HG03103 (cell line): ENCODE results near the gene CNTN5.

Experiments
- ATAC-seq: cut with Tn5 transposase; IDR thresholded peaks from one replicate; pipeline ENCODE4 v1.9.1; 2021; ENCODE audit warnings: low read depth; ENCODE audit not compliant: unreplicated experiment

Gene CNTN5

DNA sequence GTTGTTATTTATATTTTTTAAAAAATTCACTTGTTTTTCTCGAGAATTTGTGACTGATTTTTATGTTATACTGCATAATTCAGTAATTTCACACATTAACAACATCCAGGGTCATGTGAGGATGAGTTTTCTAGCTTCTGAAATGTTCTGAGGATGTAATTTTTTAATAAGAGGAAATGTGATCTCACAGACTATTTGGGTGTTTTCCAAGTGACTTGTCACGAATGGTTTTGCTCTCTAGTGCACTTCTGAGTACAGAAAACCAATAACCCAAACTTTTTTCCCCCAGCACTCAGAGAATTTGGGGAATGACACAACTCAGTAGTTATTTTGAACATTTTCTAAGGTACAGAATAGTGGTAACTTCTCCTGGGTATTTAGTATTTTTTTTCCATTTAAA is 845.2 kb downstream of the CNTN5 start:
- no peak for ATAC-seq

GRCh38 chr11:99881610-99882009 is 860.9 kb downstream of the CNTN5 start:
- ATAC-seq = no peak

DNA sequence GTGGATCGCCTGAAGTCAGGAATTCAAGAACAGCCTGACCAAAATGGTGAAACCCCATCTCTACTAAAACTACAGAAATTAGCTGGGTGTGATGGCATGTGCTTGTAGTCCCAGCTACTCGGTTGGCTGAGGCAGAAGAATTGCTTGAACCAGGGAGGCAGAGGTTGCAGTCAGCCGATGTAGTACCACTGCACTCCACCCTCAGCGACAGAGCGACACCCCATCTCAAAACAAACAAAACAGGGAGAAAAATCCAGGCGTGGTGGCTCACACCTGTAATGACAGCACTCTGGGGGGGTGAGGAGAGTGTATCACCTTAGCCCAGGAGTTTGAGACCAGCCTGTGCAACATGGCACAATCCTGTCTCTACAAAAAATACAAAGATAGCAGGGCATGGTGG is 864.0 kb downstream of the CNTN5 start:
- ATAC-seq = no peak

DNA sequence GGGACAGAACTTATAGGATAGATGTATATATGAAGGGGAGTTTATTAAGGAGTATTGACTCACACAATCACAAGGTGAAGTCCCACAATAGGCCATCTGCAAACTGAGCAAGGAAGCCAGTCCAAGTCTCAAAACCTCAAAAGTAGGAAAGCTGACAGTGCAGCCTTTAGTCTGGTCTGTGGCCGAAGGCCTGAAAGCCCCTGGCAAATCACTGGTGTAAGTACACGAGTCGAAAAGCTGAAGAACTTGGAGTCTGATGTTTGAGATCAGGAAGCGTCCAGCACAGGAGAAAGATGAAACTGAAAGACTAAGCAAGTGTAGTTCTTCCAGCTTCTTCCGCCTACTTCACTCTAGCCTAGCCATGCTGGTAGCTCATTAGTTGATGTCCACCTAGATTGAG is 866.7 kb downstream of the CNTN5 start:
- no peak for ATAC-seq

- no peak for ATAC-seq
These were observed 873.1 kb downstream of the CNTN5 start for GRCh38 chr11:99893811-99894210.

DNA sequence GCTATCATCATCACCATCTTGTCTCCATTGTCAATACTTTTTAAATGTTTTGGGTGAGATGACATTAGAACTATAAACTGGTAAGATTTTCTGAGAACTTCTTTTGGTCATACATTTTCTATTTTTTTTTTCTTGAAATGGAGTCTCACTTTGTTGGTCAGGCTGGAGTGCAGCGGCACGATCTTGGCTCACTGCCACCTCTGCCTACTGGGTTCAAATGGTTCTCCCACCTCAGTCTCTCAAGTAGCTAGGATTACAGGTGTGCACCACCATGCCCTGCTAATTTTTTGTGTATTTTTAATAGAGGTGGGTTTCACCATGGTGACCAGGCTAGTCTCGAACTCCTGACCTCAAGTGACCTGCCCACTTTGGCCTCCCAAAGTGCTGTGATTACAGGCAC is 880.4 kb downstream of the CNTN5 start:
- ATAC-seq = no peak

- ATAC-seq = no peak
These were observed 890.4 kb downstream of the CNTN5 start for GRCh38 chr11:99911116-99911515.

DNA sequence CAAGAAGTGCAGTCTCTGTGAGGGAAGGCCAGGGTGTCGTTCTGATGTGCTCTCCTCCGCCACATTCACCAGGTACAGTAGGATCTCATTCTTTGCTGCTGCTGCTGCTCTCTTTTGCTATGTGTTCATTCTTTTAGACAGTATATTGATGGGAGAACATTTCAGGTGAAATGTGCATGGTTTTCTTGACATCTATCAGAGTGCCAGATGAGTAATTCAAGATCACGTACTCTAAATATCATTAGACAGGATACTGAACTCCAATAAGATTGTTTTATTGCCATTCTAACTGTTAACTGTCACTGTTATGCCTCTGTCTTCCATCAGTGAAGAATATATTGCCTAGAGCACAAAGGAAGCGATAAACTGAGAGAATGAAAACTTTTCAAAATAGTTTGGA is 895.3 kb downstream of the CNTN5 start:
- no peak for ATAC-seq

- ATAC-seq = no peak
These were observed 898.0 kb downstream of the CNTN5 start for GRCh38 chr11:99918761-99919160.

DNA sequence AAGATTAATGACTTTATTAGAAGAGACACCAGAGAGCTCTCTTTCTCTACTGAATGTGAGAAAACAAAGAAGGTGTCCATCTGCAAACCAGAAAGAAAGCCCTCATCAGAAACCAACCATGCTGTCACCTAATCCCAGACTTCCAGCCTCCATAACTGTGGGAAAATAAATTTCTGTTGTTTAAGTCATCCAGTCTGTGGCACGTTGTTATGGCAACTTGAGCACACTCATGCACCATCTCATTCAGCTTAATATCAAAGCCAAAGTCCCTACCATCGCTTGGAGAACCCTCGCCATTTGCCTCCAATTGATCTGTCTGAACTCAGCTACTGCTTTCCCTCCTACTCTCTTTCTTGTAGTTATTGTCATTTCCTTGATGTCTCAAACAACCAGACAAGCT is 900.2 kb downstream of the CNTN5 start:
- ATAC-seq = no peak

- ATAC-seq = no peak
These were observed 905.2 kb downstream of the CNTN5 start for GRCh38 chr11:99925968-99926367.

- ATAC-seq = no peak
These were observed 911.9 kb downstream of the CNTN5 start for GRCh38 chr11:99932684-99933083.

DNA sequence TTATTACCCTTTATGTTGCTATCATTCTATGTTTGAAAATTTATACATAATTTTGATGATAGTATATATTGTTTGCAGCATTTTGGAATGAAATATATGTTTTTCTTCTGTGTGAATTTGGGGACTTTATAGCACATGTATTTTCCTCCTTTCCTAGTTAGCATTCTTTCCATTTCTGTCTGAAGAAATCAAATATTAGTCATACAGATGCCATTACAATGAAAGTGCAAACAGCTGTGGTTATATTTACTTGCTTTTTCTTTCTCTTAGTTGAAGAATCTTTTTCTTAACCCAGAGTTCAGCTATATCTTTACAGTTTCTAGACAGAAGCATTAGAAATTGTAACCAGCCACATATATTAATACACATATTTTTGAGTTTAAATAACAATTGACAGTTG is 913.3 kb downstream of the CNTN5 start:
- ATAC-seq = no peak

- ATAC-seq = no peak
These were observed 916.6 kb downstream of the CNTN5 start for GRCh38 chr11:99937330-99937729.

DNA sequence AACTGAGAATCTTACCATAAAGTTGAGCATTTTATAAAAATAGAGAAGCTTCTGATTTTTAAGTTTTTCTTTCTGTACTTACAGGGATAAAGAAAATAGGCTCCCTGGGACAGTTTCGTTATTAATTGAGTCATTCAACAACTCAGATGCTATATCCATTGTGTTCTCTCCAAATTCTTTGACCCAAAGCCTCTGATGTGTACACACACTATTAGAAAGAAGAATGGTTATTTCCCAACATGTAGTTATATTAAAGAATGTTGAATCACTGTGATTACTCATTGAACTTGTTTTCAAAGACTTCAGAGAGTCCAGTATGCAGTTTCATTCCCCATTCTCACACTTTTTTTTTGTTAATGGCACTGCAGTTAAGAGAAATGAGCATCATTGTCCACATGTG is 932.1 kb downstream of the CNTN5 start:
- no peak for ATAC-seq

DNA sequence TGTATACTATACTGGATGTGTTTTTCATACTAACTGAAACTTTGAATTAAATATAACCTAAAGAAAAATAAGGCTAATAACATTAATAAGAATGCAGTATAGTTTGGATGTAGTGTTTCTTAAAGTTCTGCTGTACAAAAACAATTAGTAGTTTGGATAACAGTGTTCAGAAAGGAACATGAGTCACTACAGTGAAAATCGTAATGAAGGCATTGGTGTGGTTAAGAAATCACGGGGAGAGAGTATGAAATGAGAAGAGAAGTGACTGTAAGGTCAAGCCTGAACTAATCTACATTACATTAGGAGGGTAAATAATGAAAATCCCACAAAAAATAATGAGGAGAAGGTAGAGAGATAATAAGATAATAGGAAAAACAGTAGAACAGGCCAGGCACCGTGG is 939.8 kb downstream of the CNTN5 start:
- ATAC-seq = no peak

GRCh38 chr11:99968336-99968735 is 947.6 kb downstream of the CNTN5 start:
- ATAC-seq = no peak

- no peak for ATAC-seq
These were observed 953.2 kb downstream of the CNTN5 start for GRCh38 chr11:99973993-99974392.

DNA sequence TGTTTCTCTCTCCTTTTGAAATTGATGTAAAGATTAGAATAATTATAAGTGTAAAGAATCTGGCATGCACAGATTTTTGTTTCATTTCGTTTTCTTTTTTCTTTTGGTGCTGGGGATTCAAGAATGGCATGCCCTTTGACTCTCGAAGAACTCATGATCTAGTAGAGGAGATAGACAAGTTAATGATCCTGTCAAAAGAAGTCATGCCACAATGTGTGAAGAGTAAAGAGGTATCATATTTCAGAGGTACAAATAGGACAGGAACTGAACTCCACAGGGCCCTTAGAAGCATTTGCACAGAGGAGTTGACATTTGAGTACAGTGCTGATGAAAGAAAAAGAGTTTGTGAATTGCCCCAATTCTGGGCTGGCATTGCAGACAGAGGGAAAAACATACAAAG is 958.3 kb downstream of the CNTN5 start:
- ATAC-seq = no peak

GRCh38 chr11:99987821-99988470 is 967.2 kb downstream of the CNTN5 start:
- ATAC-seq = no peak

- no peak for ATAC-seq
These were observed 967.7 kb downstream of the CNTN5 start for GRCh38 chr11:99988471-99988837.

- ATAC-seq = no peak
These were observed 983.2 kb downstream of the CNTN5 start for GRCh38 chr11:100003985-100004384.

- no peak for ATAC-seq
These were observed 983.8 kb downstream of the CNTN5 start for GRCh38 chr11:100004541-100004940.
